A673 (cell line): ENCODE data around the gene KLK2. TPM values are rescaled to one million over a fixed set of nuclear protein-coding genes. Genes with fewer than 3 reads are reported as not detected.

Source experiments
- BruUV-seq: library from RNA; stranded (reverse); fragments of 400-500 nt; replicated peaks from 2 replicates; lab custom pipeline; 2021; lab: Mats Ljungman, UMichigan
- CTCF ChIA-PET: fragments of 300-600 bp; sonication (Branson Sonifier 250); formaldehyde crosslinking; loops from one replicate; lab custom pipeline; 2022; ENCODE audit warnings: antibody characterized with exemption; lab: Charles Lee
- POLR2A ChIA-PET: fragments of 300-600 bp; sonication (Branson Sonifier 250); formaldehyde crosslinking; loops from one replicate; lab custom pipeline; 2022; ENCODE audit warnings: antibody characterized with exemption; ENCODE audit not compliant: low non-redundant PET; lab: Charles Lee
- DNase-seq: peaks from one replicate; pipeline ENCODE4 v3.0.0-alpha.2; 2015; ENCODE audit warnings: low spot score
- H3K27ac ChIP-seq: fragments of 200-600 bp; sonication (generic); 2 replicates; pipeline ENCODE4 v1.5.1; 2016; ENCODE audit warnings: mixed run types, low read depth, mild to moderate bottlenecking, mixed read lengths, antibody characterized with exemption, low read length; ENCODE audit not compliant: poor library complexity, severe bottlenecking
- H3K27me3 ChIP-seq: fragments of 200-600 bp; sonication (generic); replicated peaks from 2 replicates; pipeline ENCODE4 v1.6.1; 2017; ENCODE audit warnings: mixed run types, low read depth, mild to moderate bottlenecking, mixed read lengths, antibody characterized with exemption, low read length; ENCODE audit not compliant: insufficient read depth, poor library complexity
- H3K36me3 ChIP-seq: fragments of 200-600 bp; sonication (generic); 2 replicates; pipeline ENCODE4 v1.6.1; 2016; ENCODE audit warnings: mixed run types, mild to moderate bottlenecking, mixed read lengths, antibody characterized with exemption, low read length; ENCODE audit not compliant: insufficient read depth, poor library complexity, severe bottlenecking
- H3K4me1 ChIP-seq: fragments of 200-600 bp; sonication (generic); 2 replicates; pipeline ENCODE4 v1.6.1; 2017; ENCODE audit warnings: mixed run types, mild to moderate bottlenecking, mixed read lengths, antibody characterized with exemption, low read length; ENCODE audit not compliant: insufficient read depth, poor library complexity, severe bottlenecking
- H3K4me3 ChIP-seq: fragments of 200-600 bp; sonication (generic); 2 replicates; pipeline ENCODE4 v1.5.1; 2016; ENCODE audit warnings: low read depth, mixed run types, mild to moderate bottlenecking, mixed read lengths, low read length; ENCODE audit not compliant: poor library complexity, severe bottlenecking
- H3K9me3 ChIP-seq: fragments of 200-600 bp; sonication (generic); 2 replicates; pipeline ENCODE4 v1.6.1; 2016; ENCODE audit warnings: mixed run types, low read depth, mild to moderate bottlenecking, mixed read lengths, antibody characterized with exemption, low read length; ENCODE audit not compliant: poor library complexity, severe bottlenecking
- CTCF ChIP-seq: fragments of 300-800, 200-600 bp; sonication (generic); conservative IDR thresholded peaks from 2 replicates; pipeline ENCODE4 v1.5.1; 2017; ENCODE audit warnings: low read depth, mild to moderate bottlenecking, antibody characterized with exemption, low read length, moderate library complexity, mixed read lengths
- EZH2 ChIP-seq: fragments of 200-600 bp; sonication (generic); IDR thresholded peaks from 2 replicates; pipeline ENCODE4 v1.6.1; 2017; ENCODE audit warnings: borderline replicate concordance, low read depth, mild to moderate bottlenecking, mixed read lengths, antibody characterized with exemption, low read length; ENCODE audit not compliant: poor library complexity, severe bottlenecking
- intact Hi-C: fragments of 100-400 bp; cut with micrococcal nuclease; formaldehyde crosslinking; loops from one replicate; pipeline ENCODE4 v1.10.0; 2022; ENCODE audit not compliant: unreplicated experiment
- total RNA-seq: library from RNA; stranded (reverse); gene quantifications from 2 replicates; pipeline ENCODE4 v1.2.3, GENCODE V29; 2021

KLK2 gene
- total RNA-seq, 1 experiment from 2014 or later, result not detected

DNA sequence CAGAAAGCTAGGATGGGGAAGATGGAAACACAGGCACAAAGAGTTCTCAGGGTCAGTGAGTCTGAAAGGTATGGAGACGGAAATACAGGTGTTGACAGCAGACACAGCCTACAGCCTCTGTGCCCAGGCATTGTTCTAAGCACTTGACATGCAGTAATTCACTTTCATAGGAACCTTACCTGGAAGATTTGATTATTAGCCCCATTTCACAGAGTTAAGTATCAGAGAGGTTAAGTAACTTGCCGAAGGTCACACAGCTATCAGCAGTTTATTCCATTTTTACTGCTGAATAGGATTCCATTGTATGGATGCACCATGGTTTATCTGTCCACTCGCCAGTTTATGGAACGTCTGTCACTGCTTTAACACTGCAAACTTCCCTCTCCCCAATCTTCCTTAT is 24.8 kb downstream of the KLK2 start:
- H3K9me3 ChIP-seq, result no peaks in the 10 kb centered on the region
- no peak overlapping the region for H3K27ac ChIP-seq
- no peaks in the 10 kb centered on the region for H3K36me3 ChIP-seq
- ChIA-PET CTCF (no interaction called here), POLR2A (no interaction called here)
- intact Hi-C loops, result no loop called here
- no TSS peak for BruUV-seq
- H3K4me1 ChIP-seq, result no peaks in the 10 kb centered on the region
- peaks cover 11% of the 10 kb centered on the region for H3K27me3 ChIP-seq
- DNase-seq, result no peak
- TF ChIP-seq EZH2 (no peak), CTCF (no peak)
- no peak overlapping the region for H3K4me3 ChIP-seq

- no peaks in the 10 kb centered on the region for H3K4me1 ChIP-seq
- no peaks in the 10 kb centered on the region for H3K9me3 ChIP-seq
- POLR2A ChIA-PET, result no interaction called here
- H3K36me3 ChIP-seq, result no peaks in the 10 kb centered on the region
- DNase-seq, result no peak
- no peak overlapping the region for H3K27ac ChIP-seq
- intact Hi-C loops, result no loop called here
- peaks cover 11% of the 10 kb centered on the region for H3K27me3 ChIP-seq
- no TSS peak for BruUV-seq
- TF ChIP-seq CTCF, result no peak
- no peak for TF ChIP-seq EZH2
- CTCF ChIA-PET, result interaction anchor here (0.6 kb wide), 1 partner anchor 56 kb away, joined by 5 read pairs; no protein-coding TSS in a partner anchor
- H3K4me3 ChIP-seq, result no peak overlapping the region
Measured at GRCh38 chr19:50899569-50899968, 26.3 kb downstream of the KLK2 start.

DNA sequence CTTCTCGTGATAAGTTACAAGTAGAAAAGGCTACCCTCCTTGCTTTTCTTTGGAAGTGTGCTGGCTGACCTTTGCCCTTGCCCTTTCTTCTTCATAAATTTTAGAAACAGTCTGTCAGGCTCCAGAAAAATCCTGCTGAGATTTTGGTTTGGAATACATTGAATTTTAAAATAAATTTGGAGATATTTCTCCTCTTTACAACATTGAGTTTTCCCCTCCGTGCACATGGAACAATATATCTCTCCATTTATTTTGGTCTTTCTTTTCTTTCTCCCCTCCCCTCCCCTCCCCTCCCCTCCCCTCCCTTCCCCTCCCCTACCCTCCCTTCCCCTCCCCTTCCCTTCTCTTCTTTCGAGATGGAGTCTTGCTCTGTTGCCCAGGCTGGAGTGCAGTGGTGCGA is 29.4 kb downstream of the KLK2 start:
- Histone ChIP-seq H3K4me1 (no peaks in the 10 kb centered on the region), H3K36me3 (no peaks in the 10 kb centered on the region), H3K9me3 (no peaks in the 10 kb centered on the region), H3K27ac (no peak overlapping the region), H3K4me3 (no peak overlapping the region), H3K27me3 (peaks cover 8% of the 10 kb centered on the region)
- intact Hi-C loops, result no loop called here
- TF ChIP-seq EZH2, result no peak
- no peak for TF ChIP-seq CTCF
- BruUV-seq, result no TSS peak
- POLR2A ChIA-PET, result no interaction called here
- CTCF ChIA-PET, result no interaction called here
- DNase-seq, result no peak
